A204.1 (cell line): ENCODE measurements around the gene GRID2.
"Not testable (repeated sequence)": the region's sequence is repeated elsewhere in the genome, so short reads cannot be mapped to it uniquely, and the experiment has no call there.

Experiments
- FAIRE-seq: peaks from 2 replicates; lab custom pipeline; 2012; peaks lifted over from hg19 to GRCh38; lab: Jason Lieb, UNC

GRID2 gene

DNA sequence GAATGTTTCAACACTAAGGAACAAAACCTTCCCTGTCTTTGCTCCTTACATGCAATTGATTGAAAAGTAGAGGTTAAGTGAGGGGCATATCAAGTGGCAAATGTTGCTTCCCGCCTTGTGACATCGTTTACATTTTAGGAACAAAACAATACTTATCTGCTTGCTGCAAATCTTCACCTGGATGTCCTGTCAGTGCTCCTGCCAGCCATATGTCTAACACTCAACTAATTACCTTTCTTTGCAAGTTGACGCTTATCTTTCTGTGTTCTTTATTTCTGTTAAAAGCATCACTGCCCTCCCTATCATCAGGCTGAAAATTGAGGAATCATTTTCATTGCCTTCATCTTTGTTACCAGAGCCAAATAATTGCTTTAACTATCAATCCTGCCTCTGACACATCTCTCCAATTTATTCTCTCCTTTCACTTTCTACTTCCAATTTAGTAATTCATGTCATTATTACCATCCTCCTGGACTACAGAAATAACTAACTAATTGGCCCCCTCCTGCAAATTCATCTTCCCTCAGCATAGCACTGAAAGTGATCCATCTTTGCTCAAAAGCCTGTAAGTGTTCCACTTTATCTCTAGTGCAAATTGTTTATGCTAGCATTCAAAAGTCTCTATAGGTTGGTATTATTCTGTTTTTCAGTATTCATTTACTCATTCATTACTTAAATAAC, 1226.1 kb downstream of the GRID2 start:
- no peak for FAIRE-seq

DNA sequence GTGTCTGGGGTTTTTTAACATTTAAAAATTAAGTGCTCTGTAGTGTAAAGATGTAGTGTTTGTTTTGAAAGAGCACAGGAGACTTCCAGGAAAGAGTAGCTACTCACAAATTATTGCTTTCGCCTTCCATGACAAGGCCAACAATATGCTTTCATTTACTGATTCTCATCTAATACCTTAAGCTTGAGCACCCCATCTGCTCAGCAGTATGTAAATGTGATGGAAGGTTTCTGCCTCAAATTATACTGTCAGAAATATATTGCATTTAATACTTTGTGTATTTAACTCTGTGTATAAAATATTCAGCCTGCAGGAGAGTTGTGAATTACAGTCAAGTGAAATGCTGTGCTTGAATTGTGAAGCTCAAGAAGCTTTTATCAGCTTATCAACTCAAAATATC, 1228.5 kb downstream of the GRID2 start:
- no peak for FAIRE-seq

DNA sequence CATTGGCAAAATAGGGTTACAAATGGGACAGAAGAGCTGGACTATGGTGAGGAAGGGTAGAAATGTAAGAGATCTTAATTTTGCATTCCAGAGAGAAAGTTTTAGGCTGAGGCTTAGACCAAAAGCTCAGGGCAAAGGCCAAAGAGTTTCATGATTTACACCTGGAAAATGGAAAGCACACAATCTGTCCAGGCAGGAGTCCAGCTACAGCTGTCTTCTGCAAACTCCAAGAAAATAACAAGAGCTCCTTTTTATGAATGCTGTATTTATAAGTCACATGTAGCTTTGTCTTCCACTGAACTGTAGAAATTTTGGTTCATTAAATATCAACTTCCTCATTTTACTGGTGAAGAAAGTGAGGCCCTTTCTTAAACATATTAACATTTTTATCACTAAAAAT, 1236.8 kb downstream of the GRID2 start:
- FAIRE-seq: no peak

DNA sequence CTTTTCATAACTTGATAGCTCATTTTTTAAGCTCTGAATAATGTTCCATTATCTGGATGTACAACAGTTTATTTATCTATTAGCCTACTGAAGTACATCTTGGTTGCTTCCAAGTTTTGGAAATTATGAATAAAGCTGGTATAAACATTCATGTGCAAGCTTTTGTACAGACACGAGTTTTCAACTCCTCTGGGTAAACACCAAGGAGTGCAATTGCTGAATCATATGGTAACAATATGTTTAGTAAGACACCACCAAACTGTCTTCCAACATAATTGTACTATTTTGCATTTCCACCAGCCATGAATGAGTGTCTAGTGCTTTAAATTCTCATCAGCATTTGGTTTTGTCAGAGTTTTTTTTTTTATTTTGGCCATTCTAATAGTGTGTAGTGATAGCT, 1258.1 kb downstream of the GRID2 start:
- no peak for FAIRE-seq

DNA sequence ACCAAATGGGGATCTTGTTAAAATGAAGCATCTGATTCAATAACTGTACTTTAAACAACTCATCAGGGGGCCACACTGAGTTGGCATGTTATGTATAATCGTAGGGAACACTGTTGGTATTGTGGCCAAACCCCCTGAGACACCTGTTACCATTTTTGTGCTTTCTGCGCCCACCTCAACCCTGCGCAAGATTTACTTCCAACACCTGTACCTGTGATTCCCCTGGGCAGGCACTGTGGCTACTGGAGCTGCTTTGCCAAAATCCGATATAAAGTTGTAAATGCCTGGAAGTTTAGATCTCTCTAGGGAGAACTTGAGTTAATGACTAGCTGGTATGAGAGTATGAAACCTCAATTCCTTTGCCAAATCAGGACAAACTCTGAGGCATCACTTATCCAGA, 1265.0 kb downstream of the GRID2 start:
- FAIRE-seq: no peak

DNA sequence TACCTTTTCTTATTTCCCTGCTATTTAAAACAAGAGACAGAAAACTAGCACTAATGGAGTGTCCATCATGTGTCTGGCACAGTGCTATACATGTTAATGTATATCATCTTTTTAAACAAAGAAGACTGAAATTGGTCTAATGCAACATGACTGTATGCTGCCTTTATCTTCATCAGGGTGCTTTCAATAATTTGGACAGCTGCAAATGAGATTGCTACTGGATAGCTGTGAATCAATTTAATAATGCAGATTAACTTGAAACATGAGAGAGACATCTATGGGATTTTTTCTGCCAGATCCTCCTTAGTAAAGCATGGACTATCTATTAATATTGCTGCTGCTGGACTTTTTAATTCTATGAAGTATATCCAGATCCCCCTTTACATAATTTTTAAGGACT, 1269.5 kb downstream of the GRID2 start:
- no peak for FAIRE-seq

DNA sequence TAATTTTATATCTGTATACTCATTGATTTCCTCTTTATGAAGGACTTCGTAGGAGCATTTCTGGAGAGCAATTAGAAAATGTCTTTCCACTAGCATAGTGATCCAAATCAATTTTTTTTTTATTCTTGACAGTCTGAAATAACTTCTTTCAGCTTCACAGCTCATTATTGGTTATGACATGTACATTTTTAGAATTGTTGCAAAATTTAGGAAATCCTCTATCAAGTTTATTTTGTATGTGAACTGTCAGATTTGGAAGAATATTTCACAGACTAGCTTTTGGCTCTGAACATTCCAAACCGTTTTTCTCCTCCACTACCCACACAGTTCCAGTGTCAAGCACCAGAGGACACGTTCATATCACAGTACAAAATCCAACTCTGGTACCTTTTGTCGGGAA, 1275.2 kb downstream of the GRID2 start:
- FAIRE-seq: no peak

DNA sequence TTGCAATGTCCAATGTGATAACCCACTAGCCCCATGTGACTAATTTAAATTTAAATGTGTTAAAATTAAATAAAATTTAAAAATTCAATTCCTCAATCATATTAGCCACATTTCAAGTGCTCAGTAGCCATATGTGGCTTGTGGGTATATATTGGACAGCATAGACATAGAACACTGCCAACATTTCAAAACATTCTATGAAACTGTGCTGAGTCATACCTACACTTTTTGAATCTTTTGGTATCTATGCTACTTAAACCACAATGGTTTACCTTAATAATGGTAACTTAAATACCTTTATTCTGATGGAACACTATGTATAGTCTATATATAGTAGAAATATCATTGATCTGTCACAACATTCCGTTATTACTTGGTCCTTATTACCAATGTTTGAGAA, 1301.4 kb downstream of the GRID2 start:
- no peak for FAIRE-seq

DNA sequence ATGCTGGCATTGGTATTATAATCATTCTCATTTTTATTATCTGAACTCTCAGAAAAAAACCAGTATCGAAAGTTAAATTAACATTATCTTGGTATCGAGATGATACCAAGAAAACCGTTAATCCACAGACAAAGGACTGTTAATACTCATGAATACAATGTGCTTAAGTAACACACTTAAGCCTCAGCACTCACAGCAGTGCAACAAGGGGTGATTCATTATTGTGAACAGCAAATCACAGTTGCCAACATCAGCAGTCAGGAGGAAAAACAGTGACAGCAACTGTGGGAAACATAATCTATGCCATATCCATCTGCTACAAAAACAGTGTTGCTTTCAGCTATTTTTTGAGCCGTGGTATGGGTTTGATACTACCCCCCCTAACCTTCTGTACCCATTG, 1313.8 kb downstream of the GRID2 start:
- FAIRE-seq: no peak

DNA sequence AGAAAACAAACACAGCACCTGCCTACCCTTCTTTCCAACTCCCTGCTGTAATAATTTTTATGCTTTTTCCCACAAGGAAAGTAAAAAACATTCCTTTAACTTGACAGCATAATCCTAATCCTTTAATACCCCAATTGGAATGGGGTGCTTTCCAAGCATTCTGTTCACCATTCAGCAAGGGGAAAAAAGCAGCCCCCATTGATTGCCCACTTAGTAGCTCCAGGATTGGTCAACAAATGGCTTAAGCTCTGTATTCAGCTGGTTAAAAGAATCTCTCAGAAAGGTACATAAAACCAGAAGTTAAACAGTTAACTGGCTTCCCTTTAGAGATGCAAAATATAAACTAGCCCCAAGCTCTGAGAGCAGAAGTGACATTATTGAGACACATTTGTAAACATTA, 1330.0 kb downstream of the GRID2 start:
- no peak for FAIRE-seq

DNA sequence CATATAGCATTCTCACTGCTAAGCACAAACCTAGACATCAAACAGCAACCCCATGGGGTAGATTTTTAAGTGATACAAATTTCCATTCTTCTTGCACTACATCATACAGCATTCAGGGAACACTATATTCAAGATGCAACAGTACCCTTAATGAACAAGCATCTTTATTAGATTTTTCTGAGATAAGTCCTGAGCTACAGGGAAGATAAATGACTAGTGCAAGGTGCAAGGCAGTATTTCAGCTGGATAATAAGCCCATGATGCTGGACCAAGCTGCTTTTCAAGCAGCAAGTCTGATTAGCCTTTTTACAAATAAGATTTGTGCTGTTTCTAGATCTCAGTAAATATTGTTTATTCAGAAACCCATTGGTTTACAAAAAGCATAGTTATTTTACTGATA, 1332.2 kb downstream of the GRID2 start:
- no peak for FAIRE-seq

DNA sequence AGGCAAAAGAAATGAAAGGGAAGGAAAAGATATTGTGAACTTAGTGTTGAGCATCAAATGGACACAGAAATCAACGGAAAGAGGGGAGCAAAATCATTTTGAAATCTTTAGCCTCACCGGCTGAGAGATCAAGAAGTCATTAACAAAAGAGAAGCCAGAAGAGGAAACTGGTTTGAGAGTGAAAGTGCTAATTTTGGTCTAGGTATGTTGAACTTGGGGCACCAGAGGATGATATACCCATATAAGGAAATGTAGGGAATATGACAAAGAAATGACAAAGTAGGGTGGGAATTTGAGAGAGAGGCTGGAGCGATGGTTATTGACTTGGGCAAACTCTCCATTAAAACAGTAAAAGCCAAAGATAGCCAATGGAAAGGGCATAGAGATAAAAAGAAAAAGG, 1341.4 kb downstream of the GRID2 start:
- FAIRE-seq: no peak

DNA sequence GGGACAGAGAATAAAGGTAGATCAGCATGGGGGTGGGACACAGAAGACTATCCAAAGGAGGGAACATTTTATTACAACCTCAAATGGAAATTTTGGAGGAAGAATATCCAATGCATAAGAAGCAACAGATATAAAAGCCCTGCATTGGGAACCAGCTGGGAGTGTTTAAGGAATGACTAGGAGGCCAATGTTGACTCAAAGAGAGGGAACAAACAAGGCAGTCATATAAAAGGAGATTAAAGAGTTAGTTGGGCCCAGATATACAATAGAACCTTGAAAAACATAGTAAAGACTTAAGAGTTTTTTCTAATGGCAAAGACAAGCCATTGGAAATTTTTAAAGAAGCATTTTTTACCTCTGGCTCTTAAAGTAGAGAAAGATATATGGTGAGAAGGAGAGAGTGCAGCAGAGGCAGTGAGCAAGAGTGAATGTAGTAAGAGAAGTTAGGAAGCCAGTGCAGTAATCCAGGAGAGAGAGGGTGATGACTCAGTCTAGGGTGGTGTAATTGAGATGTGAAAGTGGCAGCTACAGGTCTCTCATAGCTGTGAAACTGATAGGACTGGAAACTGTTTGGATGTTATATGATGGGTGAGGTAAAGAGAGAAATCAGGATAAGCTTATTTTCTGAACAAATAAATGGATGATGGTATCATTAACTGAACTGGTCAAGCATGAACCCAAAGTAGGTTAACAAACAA, 1342.6 kb downstream of the GRID2 start:
- no peak for FAIRE-seq

DNA sequence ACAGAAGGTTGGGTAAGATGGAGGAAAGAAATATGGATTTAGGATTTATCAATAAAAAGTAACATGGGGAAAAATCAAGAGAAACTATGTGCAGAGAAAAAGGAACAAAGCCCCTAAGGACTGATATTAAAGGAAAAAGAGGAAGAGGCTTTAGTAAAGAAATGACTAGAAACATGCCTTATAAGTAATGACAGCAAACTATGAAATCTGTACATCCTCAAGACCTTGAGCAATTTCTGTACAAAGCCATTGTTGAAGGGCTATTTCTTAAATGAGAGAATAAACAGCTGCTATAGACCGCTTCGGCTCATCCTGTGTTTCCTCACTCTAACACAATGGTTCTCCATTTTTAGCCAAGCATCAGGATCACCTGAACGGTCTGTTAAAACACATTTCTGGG, 1344.5 kb downstream of the GRID2 start:
- FAIRE-seq: no peak

DNA sequence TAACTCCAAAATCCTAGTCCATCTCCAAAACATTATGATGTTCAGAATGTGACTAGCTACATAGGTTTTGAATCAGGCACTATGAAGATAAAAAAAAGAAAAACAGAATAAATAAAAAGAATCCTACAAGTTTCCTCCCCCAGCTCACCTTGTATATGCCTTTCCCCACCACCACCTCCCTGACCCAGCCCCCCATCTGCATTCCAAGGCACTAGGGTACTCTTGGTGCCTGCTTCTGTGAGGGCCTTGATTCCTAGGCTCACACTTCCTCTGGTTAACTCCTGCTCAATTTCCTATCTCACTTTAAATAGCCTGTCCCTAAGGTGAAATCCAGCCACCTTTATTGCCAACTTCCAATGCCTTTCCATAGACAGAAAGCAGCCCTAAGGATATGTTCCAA, 1346.1 kb downstream of the GRID2 start:
- no peak for FAIRE-seq

DNA sequence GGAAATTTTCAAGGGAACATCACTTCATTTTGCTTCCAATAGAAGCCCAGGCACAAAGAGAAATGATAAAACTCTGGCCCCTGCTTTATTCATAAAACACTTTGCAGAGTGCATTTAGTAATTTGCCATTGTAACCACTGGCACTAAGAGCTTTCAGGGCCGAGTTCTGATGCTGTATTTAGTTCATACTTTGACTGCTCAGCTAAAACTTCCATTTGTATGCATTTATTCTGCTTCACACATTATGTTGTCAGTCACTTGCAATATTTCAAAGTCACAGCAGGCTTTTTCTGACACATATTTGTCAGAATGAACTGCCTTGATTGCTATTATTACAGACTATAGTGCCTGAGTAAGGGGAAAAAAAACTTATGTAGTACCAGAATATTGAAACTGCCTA, 1350.4 kb downstream of the GRID2 start:
- no peak for FAIRE-seq

DNA sequence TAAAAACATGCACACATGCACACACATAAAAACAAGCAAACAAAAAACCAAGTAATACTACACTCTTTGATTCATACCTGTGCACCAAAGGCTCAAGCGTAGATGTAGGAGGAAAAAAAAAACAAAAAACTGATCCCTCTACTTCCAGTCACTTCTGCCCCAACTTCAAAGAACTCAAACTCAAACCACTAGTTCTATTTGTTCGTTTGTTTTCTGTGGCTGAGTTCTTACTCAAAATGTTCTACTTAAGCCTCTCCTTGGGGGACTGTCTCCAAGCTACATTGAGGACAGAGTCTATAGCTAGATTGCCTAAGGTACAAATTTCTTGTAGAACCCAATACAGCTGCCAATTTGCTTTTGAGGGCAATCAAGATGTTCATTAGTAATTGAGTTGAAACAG, 1353.8 kb downstream of the GRID2 start:
- no peak for FAIRE-seq

DNA sequence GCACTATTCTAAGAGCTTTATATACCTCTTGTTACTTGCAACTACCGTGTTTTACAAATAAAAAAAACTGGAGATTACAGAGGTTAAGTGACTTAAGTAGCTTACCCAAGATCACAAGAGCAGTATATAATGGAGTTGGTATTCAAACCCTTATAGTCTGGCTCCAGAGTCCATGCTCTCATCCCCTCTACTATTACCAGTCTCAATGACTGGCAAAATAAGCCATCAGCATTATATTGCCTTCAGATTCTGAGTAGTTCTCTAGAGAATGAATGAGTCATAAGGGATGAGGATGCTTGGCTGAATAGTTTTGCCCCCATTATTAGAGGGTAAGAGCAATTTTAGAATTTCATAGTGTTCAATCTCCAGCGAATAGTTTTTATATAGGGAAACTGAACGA, 1354.7 kb downstream of the GRID2 start:
- no peak for FAIRE-seq

DNA sequence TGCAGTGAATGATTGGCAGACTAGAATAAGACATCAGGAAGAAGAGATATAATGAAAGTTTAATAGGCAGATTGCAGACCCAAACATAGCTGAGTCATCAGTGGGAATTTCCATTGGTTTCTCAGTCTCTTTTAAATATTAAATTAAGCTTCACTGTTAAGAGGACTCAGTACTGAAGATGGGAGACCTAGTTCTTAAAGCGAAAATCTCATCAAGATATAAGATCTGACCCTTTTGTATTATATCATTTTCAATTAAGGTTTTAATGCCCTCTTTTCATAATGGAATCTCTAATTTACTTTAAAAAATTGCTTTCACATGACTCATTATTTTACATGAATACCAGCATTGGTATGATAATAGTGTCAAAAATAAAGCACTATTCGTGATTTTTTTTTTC, 1355.9 kb downstream of the GRID2 start:
- FAIRE-seq: no peak

DNA sequence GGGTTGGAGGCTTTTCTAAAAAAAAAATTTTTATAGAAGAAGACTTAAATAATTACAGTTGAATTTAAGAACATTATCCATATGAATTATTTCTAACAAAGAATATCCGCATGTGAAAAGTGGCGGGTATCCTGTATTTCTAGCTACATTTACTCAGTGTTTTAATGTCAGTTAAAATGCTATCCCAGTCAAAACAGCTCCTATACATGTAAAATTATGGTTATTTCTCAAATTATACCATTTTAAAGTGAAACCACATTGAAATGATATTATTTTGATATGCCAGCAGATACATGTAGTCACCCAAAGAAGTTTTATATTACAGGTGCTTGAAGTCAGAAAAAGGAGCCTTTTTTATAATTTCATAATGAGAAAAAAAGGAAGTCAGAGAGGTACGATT, 1356.3 kb downstream of the GRID2 start:
- no peak for FAIRE-seq

DNA sequence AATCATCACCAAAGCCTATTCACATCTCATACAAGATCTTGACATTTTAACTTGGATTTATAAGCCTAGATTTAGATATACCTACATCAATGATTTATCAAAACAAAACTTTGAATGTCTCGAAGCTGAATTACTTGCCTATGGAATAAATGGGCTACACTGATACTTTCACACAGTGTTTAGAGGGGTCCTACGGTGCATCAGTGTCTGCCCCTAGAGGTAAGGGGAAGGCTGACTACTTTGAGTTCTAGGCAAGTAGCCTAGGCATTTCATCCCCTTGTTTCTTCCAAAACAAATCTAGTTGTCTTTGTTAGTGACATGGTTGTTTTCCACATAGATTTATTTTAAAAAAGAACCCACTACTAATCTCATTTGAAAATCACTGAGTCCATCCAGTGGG, 1366.7 kb downstream of the GRID2 start:
- FAIRE-seq: no peak

DNA sequence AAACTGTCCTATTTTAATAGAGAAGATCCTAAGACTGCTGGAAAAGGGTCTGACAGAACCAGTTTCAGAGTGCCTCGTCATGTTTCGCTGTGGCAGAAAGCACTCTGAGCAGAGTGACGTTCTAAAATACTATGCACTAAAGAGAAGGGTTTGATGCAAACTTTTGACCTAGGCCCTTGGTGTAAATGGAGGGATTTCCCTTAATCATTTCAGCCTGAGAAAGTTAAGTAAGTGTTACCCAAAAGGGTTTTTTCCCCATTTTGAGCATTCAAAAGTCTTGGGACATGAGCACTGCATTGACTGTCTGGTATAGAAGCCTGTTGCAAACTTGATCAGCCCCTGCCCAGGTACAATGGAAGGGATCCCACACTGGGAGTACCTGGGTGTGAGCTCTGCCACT, 1367.3 kb downstream of the GRID2 start:
- no peak for FAIRE-seq

DNA sequence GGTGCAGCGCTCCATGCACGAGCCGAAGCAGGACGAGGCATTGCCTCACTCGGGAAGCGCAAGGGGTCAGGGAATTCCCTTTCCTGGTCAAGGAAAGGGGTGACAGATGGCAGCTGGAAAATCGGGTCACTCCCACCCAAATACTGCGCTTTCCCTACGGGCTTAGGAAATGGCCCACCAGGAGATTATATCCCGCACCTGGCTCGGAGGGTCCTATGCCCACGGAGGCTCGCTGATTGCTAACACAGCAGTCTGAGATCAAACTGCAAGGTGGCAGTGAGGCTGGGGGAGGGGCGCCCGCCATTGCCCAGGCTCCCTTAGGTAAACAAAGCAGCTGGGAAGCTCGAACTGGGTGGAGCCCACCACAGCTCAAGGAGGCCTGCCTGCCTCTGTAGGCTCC, 1373.2 kb downstream of the GRID2 start:
- not testable (repeated sequence) for FAIRE-seq

DNA sequence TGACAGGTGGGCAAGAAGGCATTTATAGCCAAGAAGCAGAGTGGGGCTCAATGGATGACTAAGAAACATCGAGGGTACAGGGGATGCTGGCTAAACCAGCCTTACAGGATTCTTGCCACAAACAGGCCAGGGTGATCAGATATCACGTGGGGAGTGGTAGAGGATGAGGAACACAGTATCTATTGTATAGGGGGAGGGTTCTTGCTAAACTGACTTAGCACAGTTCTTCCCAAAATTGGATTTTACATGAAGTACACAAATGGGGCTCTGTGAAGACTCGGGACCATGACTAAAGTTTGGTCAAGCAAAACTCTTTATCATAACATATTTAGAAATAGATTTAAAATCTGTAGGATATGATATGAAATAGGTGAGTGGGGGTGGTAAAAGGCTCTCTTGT, 1380.8 kb downstream of the GRID2 start:
- FAIRE-seq: no peak
